ENCODE data around the gene NEK10. TPM values are rescaled to one million over a fixed set of nuclear protein-coding genes. Genes with fewer than 3 reads are reported as not detected.

The NEK10 gene
- total and polyA plus RNA-seq, 2 of the 4 experiments (the other 2 are of a cell fraction) = 2.2 to 6.6 TPM

GRCh38 chr3:27281671-27282150 lies 87.5 kb downstream of the NEK10 start:
- in situ Hi-C loops (cut with MboI; ENCODE audit: low sequenced_read_pairs) (no loop called here), intact Hi-C loops (cut with micrococcal nuclease) (no loop called here)

More at GRCh38 chr3:27281671-27282150, 87.5 kb downstream of the NEK10 start:
- Histone ChIP-seq H3K27me3 (ENCODE audit: control insufficient read depth, insufficient read depth, low read length) (no peaks in the 10 kb centered on the region), H4K5ac (ENCODE audit: low read depth, low read length) (no peak overlapping the region), H2BK120ac (ENCODE audit: low read depth, low read length) (no peak overlapping the region), H3K9me3 (ENCODE audit: control insufficient read depth, insufficient read depth, low read length) (no peaks in the 10 kb centered on the region), H3K4ac (ENCODE audit: low read depth, low read length) (no peak overlapping the region), H3K4me3 (ENCODE audit: insufficient read depth, low read depth, low read length) (no peak overlapping the region), H3K23ac (ENCODE audit: low read depth, low read length) (no peak overlapping the region), H4K20me1 (ENCODE audit: insufficient read depth, low read length) (no peaks in the 10 kb centered on the region), H3K36me3 (ENCODE audit: control insufficient read depth, insufficient read depth, low read length) (no peaks in the 10 kb centered on the region), H3K9me1 (ENCODE audit: insufficient read depth, low read length) (no peaks in the 10 kb centered on the region), H3K9ac (ENCODE audit: low read depth, low read length) (no peak overlapping the region), H4K91ac (ENCODE audit: insufficient read depth, low read depth, low read length) (no peak overlapping the region), H2BK20ac (ENCODE audit: low read depth, low read length) (no peak overlapping the region), H2AK9ac (replicated peaks; ENCODE audit: low read depth, low read length, poor library complexity) (no peak overlapping the region), H3K14ac (replicated peaks; ENCODE audit: low read depth, low read length) (no peak overlapping the region), H2AK5ac (ENCODE audit: low read depth, low read length) (no peak overlapping the region), H2BK5ac (ENCODE audit: low read depth, low read length, poor library complexity, severe bottlenecking) (no peak overlapping the region), H2BK15ac (ENCODE audit: low read depth, low read length) (no peak overlapping the region), H3K27ac (ENCODE audit: insufficient read depth, low read length) (no peak overlapping the region), H2AFZ (replicated peaks; ENCODE audit: low read length, poor library complexity) (no peak overlapping the region), H3K56ac (ENCODE audit: extremely low read depth, insufficient read depth, low read length) (no peak overlapping the region), H3K4me2 (ENCODE audit: low read depth, low read length) (no peak overlapping the region), H3K79me1 (ENCODE audit: low read depth in 1 of 2, low read length in 2 of 2) (no peaks in the 10 kb centered on the region), H3K18ac (ENCODE audit: low read depth, low read length) (no peak overlapping the region), H4K8ac (ENCODE audit: low read depth in 2 of 2, low read length in 2 of 2) (no peak overlapping the region), H3K4me1 (ENCODE audit: control insufficient read depth, insufficient read depth, low read length) (no peaks in the 10 kb centered on the region)
- no peak for TF ChIP-seq RFX5 (IDR thresholded peaks at IDR 0.05; ENCODE audit: low read depth, low read length)
- no peak for TF ChIP-seq POLR2A (IDR thresholded peaks at IDR 0.05; ENCODE audit: low read depth, low read length)
- TF ChIP-seq USF2 (IDR thresholded peaks at IDR 0.05; ENCODE audit: low read depth, low read length) = no peak
- no peak for TF ChIP-seq MAFK (IDR thresholded peaks at IDR 0.05; ENCODE audit: low read depth, low read length)
- no peak for TF ChIP-seq CTCF (conservative IDR thresholded peaks at IDR 0.05; ENCODE audit: low read depth, low read length)
- no peak for TF ChIP-seq MAZ (IDR thresholded peaks at IDR 0.05; ENCODE audit: borderline replicate concordance, low read depth, low read length)
- TF ChIP-seq FOS (IDR thresholded peaks at IDR 0.05; ENCODE audit: low read depth, low read length) = no peak
- TF ChIP-seq CEBPB (IDR thresholded peaks at IDR 0.05; ENCODE audit: low read depth, low read length) = no peak
- TF ChIP-seq NFE2L2 (IDR thresholded peaks at IDR 0.05; ENCODE audit: low read depth, low read length) = no peak
- TF ChIP-seq RCOR1 (IDR thresholded peaks at IDR 0.05; ENCODE audit: insufficient replicate concordance, low read length) = no peak
- no peak for TF ChIP-seq MXI1 (IDR thresholded peaks at IDR 0.05; ENCODE audit: borderline replicate concordance, low read depth, low read length)
- no peak for TF ChIP-seq ELK1 (IDR thresholded peaks at IDR 0.05; ENCODE audit: borderline replicate concordance, low read depth, low read length)
- dilution Hi-C loops (cut with HindIII; ENCODE audit: low sequenced_read_pairs, unreplicated experiment) = no loop called here
- WGBS, 2 experiments (ENCODE audit: extremely low coverage in 2 of 2, insufficient read length in 1 of 2) = 80% methylated on average over 1 of the region's 2 CpGs; no CpG with 5 or more reads in 1 of the 2 experiments
- ATAC-seq (ENCODE audit: low read depth) = no peak
- ChIA-PET CTCF (no interaction called here), POLR2A (ENCODE audit: unreplicated experiment) (no interaction called here)
- DNase-seq = no peak
- no TSS peak for BruUV-seq (replicated peaks)
